Activated CD4-positive, alpha-beta T cell treated with anti-CD3 and anti-CD28 coated beads, Interleukin-2, amount 10 ng/mL, durations not matched to agents 24 days and 14 days (primary cell): ENCODE measurements around the gene PALLD. TPM values are rescaled to one million over a fixed set of nuclear protein-coding genes. Genes with fewer than 3 reads are reported as not detected.

Experiments used
- DNase-seq: peaks from one replicate; pipeline ENCODE4 v3.0.0; 2022
- H3K27ac Mint-ChIP-seq: one replicate; pipeline ENCODE4 v1.8.0; 2022; ENCODE audit warnings: mild to moderate bottlenecking, mixed read lengths
- H3K27me3 Mint-ChIP-seq: one replicate; pipeline ENCODE4 v1.8.0; 2022; ENCODE audit warnings: mixed read lengths
- H3K36me3 Mint-ChIP-seq: one replicate; pipeline ENCODE4 v1.8.0; 2022; ENCODE audit warnings: low read depth, mild to moderate bottlenecking, mixed read lengths
- H3K4me1 Mint-ChIP-seq: one replicate; pipeline ENCODE4 v1.8.0; 2021; ENCODE audit warnings: mixed read lengths
- H3K4me3 Mint-ChIP-seq: one replicate; pipeline ENCODE4 v1.8.0; 2022; ENCODE audit warnings: mild to moderate bottlenecking, moderate library complexity, mixed read lengths
- H3K9me3 Mint-ChIP-seq: one replicate; pipeline ENCODE4 v1.8.0; 2021; ENCODE audit warnings: mixed read lengths
- intact Hi-C: fragments of 100-400 bp; cut with micrococcal nuclease; formaldehyde crosslinking; loops from one replicate; pipeline ENCODE4 v1.15.1; 2023
- total RNA-seq: library from RNA; stranded (reverse); gene quantifications from 2 replicates; pipeline ENCODE4 v1.2.3, GENCODE V29; 2022

Gene PALLD
- total RNA-seq, 1 donor from 2014 or later: 34.3 TPM

DNA sequence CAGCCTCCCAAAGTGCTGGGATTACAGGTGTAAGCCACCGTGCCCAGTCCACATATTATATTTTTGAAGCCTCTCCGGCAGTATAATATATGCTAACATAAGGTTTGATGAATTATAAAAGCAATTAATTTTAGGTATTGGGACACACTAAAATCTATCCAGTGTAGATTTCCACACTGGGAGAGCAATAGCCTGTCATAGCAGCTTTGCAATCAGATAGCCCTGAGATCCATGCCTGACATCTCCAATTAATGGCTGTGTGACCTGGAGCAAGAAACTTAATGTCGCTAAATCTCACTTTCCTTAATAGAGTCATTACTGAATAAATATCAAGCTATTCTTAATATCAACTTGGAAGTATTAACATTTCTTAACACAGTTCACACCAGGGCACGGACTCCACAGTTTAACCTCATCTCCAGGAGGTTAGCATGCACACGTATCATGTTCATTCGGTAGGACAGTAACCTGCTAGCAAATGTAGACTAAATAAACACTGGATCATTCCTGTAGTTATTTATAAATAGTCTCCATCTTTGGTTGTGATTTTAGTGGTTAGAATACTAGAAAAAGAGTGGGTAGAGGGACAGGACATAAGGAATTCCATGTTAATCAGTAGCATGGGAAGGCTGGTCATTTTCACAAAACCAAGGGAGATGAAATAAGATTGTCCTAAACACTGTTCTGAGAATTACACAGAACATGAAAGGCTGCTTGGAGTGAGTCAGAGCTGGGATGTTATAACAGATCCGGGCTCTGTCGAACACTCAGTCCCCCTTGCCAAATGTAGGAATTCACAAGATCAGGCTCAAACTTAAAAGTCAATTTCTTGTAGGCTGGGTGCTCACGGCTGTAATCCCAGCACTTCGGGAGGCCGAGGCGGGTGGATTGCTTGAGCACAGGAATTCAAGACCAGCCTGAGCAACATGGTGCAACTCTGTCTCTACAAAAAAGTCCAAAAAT is 254.7 kb downstream of the PALLD start:
- Mint-ChIP-seq H3K9me3 (peaks cover 4% of the 10 kb centered on the region), H3K36me3 (no peaks in the 10 kb centered on the region), H3K4me3 (no peak overlapping the region), H3K27ac (no peak overlapping the region), H3K27me3 (no peaks in the 10 kb centered on the region), H3K4me1 (peaks cover 3% of the 10 kb centered on the region)
- no peak for DNase-seq
- intact Hi-C loops: no loop called here

DNA sequence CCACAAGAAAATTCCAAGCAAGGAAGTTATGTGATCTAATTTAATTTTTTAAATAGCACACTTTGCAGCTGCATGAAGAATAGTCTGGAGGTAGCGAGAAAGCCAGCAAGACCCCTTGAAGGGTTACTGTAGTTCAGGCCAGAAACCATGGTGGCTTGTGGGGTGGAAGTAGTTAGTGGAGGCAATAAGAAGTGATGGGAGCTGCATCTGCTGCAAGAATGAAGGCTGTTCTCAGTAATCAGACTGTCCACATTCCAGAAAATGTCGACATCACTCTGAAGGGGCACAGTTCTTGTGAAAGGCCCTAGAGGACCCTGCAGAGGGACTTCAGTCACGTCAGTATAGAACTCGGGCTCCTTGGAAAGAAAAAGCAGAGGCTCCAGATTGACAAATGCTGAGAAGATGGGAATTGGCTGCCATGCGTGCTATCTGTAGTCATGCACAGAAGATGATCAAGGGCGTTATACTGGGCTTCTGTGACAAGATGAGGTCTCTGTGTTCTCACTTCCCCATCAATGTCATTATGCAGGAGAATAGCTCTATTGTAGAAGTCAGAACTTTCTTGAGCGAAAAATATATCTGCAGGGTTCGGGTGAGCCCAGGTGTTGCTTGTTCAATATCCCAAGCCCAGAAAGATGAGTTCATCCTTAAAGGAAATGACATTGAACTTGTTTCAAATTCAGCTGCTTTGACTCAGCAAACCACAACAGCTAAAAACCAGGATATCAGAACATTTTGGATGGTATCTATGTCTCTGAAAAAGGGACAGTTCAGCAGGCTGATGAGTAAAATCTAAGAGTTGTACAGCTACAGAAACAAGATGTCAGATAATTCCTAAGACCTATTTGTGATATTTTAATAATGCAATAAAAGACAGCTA is 259.0 kb downstream of the PALLD start:
- Mint-ChIP-seq H3K4me1 (peaks cover 15% of the 10 kb centered on the region), H3K36me3 (no peaks in the 10 kb centered on the region), H3K4me3 (no peak overlapping the region), H3K9me3 (peaks cover 5% of the 10 kb centered on the region), H3K27me3 (no peaks in the 10 kb centered on the region), H3K27ac (no peak overlapping the region)
- intact Hi-C loops: no loop called here
- DNase-seq: no peak

DNA sequence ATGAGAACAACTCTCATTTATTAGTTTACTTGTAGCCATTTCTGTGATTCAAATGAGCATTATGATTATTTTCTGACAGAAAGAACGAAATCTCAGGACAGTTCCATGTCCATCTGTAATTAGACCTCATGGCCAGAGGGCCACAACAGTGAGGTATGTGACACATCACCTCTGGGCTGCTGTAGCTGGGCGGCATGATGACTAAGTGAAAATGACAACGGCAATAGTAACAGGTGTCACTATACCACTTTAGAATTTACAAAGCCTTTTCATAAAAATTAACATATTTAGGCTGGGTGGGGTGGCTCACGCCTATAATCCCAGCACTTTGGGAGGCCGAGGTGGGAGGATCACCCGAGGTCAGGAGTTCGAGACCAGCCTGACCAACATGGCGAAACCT is 260.6 kb downstream of the PALLD start:
- peaks cover 15% of the 10 kb centered on the region for H3K4me1 Mint-ChIP-seq
- DNase-seq: no peak
- no peaks in the 10 kb centered on the region for H3K36me3 Mint-ChIP-seq
- intact Hi-C loops: no loop called here
- H3K27ac Mint-ChIP-seq: no peak overlapping the region
- H3K4me3 Mint-ChIP-seq: no peak overlapping the region
- peaks cover 5% of the 10 kb centered on the region for H3K9me3 Mint-ChIP-seq
- no peaks in the 10 kb centered on the region for H3K27me3 Mint-ChIP-seq

DNA sequence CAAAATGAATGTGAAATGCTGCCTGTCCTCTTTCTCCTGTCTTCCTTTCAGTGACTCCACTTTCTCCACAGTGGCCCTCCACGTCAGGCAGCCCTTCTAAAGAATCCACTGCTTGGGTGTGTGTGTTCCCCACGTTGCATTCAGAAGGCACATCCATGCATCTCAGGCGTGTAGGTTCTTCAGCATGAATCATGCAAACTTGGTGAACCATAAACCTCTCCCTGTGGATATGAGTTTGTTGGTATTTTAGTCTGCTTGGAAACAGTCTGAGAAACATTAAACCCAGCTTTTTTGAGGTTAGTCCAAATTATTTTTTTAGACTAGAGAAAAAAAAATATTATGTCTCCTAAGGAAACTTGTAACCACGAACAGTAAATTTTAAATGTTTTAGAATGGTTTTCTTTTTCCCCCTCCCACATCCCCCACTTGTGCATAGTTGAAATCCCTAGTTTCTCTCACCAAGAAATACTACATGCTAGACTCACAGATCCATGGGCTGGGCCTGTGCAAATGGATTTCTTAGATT is 261.6 kb downstream of the PALLD start:
- intact Hi-C loops: no loop called here
- H3K4me1 Mint-ChIP-seq: peaks cover 15% of the 10 kb centered on the region
- no peak for DNase-seq
- H3K27ac Mint-ChIP-seq: no peak overlapping the region
- no peaks in the 10 kb centered on the region for H3K27me3 Mint-ChIP-seq
- H3K4me3 Mint-ChIP-seq: no peak overlapping the region
- peaks cover 5% of the 10 kb centered on the region for H3K9me3 Mint-ChIP-seq
- no peaks in the 10 kb centered on the region for H3K36me3 Mint-ChIP-seq

DNA sequence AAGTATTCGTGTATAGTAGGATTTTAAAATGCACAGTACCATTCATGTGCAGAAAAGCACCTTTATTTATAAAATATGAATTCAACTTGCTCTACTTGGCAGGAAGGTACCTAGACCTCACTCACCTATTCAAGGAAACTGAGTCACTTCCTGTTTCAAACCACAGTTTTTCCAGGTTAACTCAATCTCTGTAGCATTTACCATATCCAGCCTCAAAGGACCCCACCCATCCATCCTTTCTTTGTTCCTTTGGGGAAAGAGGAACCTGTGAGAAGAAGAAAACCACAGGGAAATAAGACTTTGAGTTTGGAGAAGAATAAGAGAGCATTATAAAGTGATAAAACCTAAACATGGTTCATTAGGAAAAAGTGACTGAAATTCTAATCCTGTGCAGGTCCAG is 262.5 kb downstream of the PALLD start:
- Mint-ChIP-seq H3K4me1 (peaks cover 15% of the 10 kb centered on the region), H3K9me3 (peaks cover 5% of the 10 kb centered on the region), H3K27ac (no peak overlapping the region), H3K36me3 (no peaks in the 10 kb centered on the region), H3K27me3 (no peaks in the 10 kb centered on the region), H3K4me3 (no peak overlapping the region)
- no peak for DNase-seq
- intact Hi-C loops: no loop called here

DNA sequence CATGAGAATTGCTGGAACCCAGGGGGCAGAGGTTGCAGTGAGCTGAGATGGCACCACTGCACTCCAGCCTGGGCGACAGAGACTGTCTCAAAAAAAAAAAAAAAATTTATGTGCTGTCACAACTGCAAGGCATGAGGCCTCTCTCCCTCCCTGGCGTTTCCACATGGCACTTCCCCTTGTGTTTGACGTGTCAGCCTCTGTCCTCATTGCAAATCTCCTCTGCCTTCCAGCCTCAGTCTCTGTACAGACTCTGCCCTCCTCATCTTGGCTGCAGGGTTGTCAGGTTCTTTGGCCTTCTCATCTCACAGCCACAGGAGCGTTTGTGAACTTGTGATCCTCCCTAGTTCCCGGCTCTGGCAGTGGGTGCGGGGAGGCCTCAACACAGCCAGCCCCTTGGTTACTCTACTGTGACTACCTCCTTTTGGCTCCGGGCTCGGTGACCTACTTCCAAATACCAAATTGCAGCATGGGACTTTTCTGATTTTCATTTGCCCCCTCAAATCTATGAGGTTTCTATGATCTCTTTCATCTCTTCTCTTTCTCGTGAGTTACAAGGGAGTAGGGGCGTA is 263.2 kb downstream of the PALLD start:
- Mint-ChIP-seq H3K4me3 (no peak overlapping the region), H3K27ac (peak overlapping the region; percentile 3), H3K4me1 (peaks cover 15% of the 10 kb centered on the region), H3K9me3 (peaks cover 5% of the 10 kb centered on the region), H3K27me3 (peaks cover 4% of the 10 kb centered on the region), H3K36me3 (no peaks in the 10 kb centered on the region)
- intact Hi-C loops: no loop called here
- no peak for DNase-seq

DNA sequence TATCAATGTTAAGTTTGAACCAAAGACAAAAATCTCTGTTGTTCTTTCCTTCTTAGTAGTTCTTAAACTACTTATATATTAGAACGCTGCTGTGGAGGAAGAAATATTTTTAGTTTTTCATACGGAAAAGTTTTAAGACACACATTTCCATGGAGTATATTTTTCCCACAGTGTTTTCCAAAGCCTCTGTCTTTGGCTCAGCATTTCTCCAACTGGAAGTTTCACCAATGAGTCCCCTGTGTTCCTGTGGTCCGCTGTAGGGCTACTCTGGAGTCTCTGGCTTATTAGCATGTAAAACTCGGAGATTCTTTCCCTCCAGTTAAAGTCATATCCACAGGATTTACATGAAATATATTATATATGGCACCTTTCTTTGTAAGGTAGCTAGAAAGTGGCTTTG is 264.2 kb downstream of the PALLD start:
- DNase-seq: no peak
- peaks cover 5% of the 10 kb centered on the region for H3K9me3 Mint-ChIP-seq
- H3K4me1 Mint-ChIP-seq: peaks cover 15% of the 10 kb centered on the region
- peaks cover 7% of the 10 kb centered on the region for H3K27me3 Mint-ChIP-seq
- no peak overlapping the region for H3K4me3 Mint-ChIP-seq
- intact Hi-C loops: no loop called here
- H3K27ac Mint-ChIP-seq: no peak overlapping the region
- no peaks in the 10 kb centered on the region for H3K36me3 Mint-ChIP-seq

DNA sequence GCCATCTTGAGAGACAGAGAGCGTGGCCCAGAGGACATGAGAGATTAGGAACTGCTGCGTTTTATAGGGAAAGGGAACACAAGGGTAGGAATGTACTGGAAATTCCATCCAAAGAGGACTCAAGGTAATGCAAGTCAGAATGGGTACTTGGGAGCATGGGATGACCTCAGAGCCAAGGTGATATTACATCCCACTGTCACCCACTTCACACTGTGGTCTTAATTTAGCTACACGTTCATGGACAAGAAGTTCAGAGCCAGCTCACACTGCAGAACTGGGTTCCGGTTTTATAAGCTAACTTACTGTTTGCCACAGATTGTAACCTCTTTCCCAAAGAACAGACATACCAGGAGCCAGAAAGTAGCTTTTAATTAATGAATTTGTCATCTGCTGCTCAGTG is 268.5 kb downstream of the PALLD start:
- Mint-ChIP-seq H3K27me3 (peaks cover 17% of the 10 kb centered on the region), H3K27ac (no peak overlapping the region), H3K4me3 (no peak overlapping the region), H3K36me3 (no peaks in the 10 kb centered on the region), H3K4me1 (peaks cover 1% of the 10 kb centered on the region), H3K9me3 (no peaks in the 10 kb centered on the region)
- intact Hi-C loops: no loop called here
- no peak for DNase-seq

DNA sequence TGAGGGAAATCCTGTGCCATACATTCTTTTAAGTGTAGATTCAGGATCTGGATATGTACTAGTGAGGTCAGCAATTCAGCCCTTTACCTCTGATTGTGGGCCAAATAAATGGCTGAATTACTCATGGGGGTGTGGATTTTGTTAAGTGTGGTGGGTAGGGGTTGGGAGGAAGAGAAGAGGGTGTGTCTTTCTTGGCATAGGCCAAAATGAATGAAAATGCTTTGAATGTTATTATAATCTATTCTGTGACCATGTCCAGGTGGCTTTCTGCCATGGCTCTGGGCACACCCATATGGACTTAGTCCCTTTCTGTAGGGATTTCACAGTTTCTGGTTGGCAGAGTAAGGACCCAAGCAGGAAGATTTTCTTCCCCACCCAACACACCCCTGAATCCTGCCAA is 268.9 kb downstream of the PALLD start:
- Mint-ChIP-seq H3K9me3 (no peaks in the 10 kb centered on the region), H3K36me3 (no peaks in the 10 kb centered on the region)
- intact Hi-C loops: no loop called here

DNA sequence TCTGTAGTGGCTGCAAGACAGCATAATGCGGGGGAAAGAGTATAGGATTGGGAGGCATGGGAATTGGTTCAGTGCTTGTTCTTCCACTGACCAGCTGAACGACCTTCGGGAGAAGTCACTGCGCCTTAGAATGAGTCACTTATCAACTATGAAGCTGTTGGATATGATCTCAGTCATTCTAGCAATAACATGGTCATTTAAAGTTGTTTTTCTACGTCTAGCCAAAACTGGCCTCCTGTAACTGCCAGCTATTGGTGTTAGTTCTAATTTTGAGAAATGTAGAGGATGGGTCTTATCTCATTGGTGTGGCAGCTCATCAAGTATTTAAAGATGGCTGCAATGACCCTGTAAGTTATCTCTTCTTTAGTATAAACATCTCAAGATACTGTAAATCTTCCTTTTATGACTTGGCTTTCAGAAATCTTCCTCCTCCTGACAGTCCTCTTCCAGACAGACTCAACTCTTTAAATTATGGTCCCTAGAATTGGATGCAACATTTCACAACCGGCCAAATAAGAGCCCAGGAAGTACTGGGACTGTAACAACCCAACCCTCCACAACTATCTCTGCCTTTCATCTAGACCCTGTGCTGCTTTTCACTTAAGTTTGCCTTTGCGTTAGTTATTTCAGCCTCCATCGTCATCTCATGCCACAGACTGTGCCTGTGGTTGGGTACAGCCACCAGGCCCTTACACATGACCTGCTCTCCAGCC is 269.9 kb downstream of the PALLD start:
- Mint-ChIP-seq H3K27me3 (peaks cover 17% of the 10 kb centered on the region), H3K36me3 (no peaks in the 10 kb centered on the region), H3K9me3 (no peaks in the 10 kb centered on the region), H3K27ac (no peak overlapping the region), H3K4me1 (no peaks in the 10 kb centered on the region), H3K4me3 (no peak overlapping the region)
- intact Hi-C loops: no loop called here
- no peak for DNase-seq

More for the DNA sequence above, 268.9 kb downstream of the PALLD start:
- H3K27me3 Mint-ChIP-seq: peaks cover 17% of the 10 kb centered on the region
- DNase-seq: no peak
- no peak overlapping the region for H3K4me3 Mint-ChIP-seq
- no peaks in the 10 kb centered on the region for H3K4me1 Mint-ChIP-seq
- no peak overlapping the region for H3K27ac Mint-ChIP-seq

DNA sequence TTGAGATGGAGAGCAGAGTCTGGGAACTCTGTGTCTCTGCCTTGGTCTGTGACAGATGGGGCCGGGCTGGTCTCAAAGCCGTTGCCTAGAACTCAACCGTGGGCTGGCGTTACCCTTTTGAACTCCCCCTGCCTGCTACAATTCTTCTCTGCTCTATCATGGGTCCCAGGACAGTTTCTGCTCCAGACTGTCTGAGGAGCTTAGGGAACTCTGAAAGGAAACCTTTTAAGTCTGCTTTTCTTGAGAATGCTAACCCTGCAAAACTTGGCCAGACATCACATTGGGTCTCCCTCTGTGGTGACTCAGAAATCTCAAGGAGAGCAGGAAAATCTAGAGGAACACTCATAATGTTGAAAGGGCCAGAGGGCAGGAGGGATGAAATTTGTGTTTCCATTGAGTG is 272.6 kb downstream of the PALLD start:
- no peak for DNase-seq
- intact Hi-C loops: no loop called here
- H3K4me1 Mint-ChIP-seq: no peaks in the 10 kb centered on the region
- no peak overlapping the region for H3K4me3 Mint-ChIP-seq
- H3K36me3 Mint-ChIP-seq: no peaks in the 10 kb centered on the region
- H3K9me3 Mint-ChIP-seq: no peaks in the 10 kb centered on the region
- peaks cover 17% of the 10 kb centered on the region for H3K27me3 Mint-ChIP-seq
- no peak overlapping the region for H3K27ac Mint-ChIP-seq

DNA sequence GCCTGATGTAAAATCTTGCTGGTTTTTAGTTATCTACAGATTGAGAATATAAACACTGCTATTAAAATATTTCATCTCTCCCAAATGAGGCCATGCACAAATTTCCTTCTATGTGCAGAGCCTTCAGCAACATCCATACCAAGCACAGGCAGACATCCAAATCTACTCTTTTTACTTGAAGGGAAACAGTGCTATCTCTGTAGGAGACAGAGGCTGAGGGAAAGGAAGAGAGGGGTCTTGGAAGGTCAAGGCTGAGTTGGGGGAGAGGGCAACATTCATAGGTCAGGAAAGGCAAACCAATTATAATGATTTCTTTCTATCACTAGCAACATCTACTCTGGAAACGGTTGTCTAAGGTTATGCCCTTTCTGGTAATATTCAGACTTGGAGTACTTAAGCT is 273.0 kb downstream of the PALLD start:
- no peaks in the 10 kb centered on the region for H3K36me3 Mint-ChIP-seq
- no peak overlapping the region for H3K27ac Mint-ChIP-seq
- intact Hi-C loops: no loop called here
- no peak for DNase-seq
- H3K9me3 Mint-ChIP-seq: peaks cover 3% of the 10 kb centered on the region
- no peak overlapping the region for H3K4me3 Mint-ChIP-seq
- peaks cover 16% of the 10 kb centered on the region for H3K27me3 Mint-ChIP-seq
- H3K4me1 Mint-ChIP-seq: no peaks in the 10 kb centered on the region

DNA sequence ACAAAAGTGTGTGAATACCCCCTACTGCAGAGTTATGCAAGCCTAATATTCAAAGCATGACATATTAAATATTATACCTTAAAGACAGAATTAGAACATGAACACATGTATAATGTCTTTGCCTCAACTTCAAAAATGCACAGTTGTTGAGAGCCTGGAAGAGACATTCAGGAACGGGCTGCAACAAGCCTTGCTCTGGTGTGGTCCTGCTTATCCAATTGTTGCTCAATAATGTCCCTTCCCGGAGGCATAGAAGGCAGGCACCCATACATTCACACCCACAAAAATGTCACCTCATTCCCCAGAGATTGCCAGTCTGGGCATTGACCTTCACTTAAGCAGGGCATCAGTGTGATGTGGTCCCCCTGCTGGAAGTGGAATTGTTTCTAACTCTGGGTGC is 274.4 kb downstream of the PALLD start:
- Mint-ChIP-seq H3K4me1 (no peaks in the 10 kb centered on the region), H3K9me3 (peaks cover 6% of the 10 kb centered on the region), H3K27me3 (peaks cover 14% of the 10 kb centered on the region), H3K4me3 (no peak overlapping the region), H3K36me3 (no peaks in the 10 kb centered on the region), H3K27ac (no peak overlapping the region)
- intact Hi-C loops: no loop called here
- DNase-seq: no peak
